ENCODE results near the gene DPP6.

DNA sequence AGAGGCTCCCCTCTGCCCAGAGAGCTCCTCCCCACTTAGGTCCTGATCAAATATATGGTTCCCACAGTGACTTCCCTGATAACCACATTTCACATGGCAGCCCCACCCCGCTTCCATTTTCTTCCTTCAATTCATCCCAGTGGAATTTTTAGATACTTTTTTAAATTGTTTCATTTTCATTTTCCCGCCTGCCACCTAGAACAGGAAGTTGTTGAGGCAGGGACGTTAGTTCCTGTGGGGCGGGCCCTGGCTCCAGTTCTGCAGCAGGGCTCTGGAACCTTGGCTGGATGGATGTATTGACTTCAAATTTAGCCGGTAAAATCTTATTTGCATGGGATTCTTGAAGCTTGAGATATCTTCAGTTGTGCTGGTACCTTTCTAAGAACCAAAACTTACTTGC lies 724.2 kb downstream of the DPP6 start:
- TF ChIP-seq POLR2AphosphoS5 (IDR thresholded peaks at IDR 0.05) (no peak), POLR2A (IDR thresholded peaks at IDR 0.05) (no peak)
- TF ChIP-seq, protein P1, sequence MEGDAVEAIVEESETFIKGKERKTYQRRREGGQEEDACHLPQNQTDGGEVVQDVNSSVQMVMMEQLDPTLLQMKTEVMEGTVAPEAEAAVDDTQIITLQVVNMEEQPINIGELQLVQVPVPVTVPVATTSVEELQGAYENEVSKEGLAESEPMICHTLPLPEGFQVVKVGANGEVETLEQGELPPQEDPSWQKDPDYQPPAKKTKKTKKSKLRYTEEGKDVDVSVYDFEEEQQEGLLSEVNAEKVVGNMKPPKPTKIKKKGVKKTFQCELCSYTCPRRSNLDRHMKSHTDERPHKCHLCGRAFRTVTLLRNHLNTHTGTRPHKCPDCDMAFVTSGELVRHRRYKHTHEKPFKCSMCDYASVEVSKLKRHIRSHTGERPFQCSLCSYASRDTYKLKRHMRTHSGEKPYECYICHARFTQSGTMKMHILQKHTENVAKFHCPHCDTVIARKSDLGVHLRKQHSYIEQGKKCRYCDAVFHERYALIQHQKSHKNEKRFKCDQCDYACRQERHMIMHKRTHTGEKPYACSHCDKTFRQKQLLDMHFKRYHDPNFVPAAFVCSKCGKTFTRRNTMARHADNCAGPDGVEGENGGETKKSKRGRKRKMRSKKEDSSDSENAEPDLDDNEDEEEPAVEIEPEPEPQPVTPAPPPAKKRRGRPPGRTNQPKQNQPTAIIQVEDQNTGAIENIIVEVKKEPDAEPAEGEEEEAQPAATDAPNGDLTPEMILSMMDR (IDR thresholded peaks at IDR 0.05): no peak
